ENCODE measurements around the gene FAM20A. TPM values are rescaled to one million over a fixed set of nuclear protein-coding genes. Genes with fewer than 3 reads are reported as not detected.

FAM20A gene
- total and polyA plus RNA-seq, 9 of the 15 experiments (the other 6 are each of a cell fraction or from before 2014, with no cell fraction given): 0.07 TPM; not detected in 8

- no peak for TF ChIP-seq ZNF609 (CRISPR knock-in tag; IDR thresholded peaks at IDR 0.05; ENCODE audit: borderline replicate concordance)
- TF ChIP-seq MEF2A (IDR thresholded peaks at IDR 0.05; ENCODE audit: control insufficient read depth, low read depth, low read length): no peak
- TF ChIP-seq ZBTB49 (CRISPR knock-in tag; IDR thresholded peaks at IDR 0.05; ENCODE audit: borderline replicate concordance): no peak
- no peak for TF ChIP-seq GABPB1 (CRISPR knock-in tag; IDR thresholded peaks at IDR 0.05)
- no peak for TF ChIP-seq ZNF253 (CRISPR knock-in tag; conservative IDR thresholded peaks at IDR 0.05)
- no peak for TF ChIP-seq ZNF586 (CRISPR knock-in tag; conservative IDR thresholded peaks at IDR 0.05)
- no peak for TF ChIP-seq PTTG1 (tag; IDR thresholded peaks at IDR 0.05; ENCODE audit: low read depth)
- TF ChIP-seq ZNF584 (CRISPR knock-in tag; IDR thresholded peaks at IDR 0.05; ENCODE audit: low read depth): no peak
Observed at GRCh38 chr17:68567581-68567980, 33.6 kb downstream of the FAM20A start (continued).

Data from K562 (cell line).